Urinary bladder (tissue), 4 donors: Measurements from ENCODE around the gene TXNDC11. TPM values are rescaled to one million over a fixed set of nuclear protein-coding genes. Genes with fewer than 3 reads are reported as not detected.
"Not testable (repeated sequence)": the region's sequence is repeated elsewhere in the genome, so short reads cannot be mapped to it uniquely, and the experiment has no call there.

Experiments
- DNase-seq: peaks from one replicate; pipeline ENCODE4 v3.0.0-alpha.2; 2015; ENCODE audit errors: extremely low spot score
- H3K27ac ChIP-seq: one replicate; pipeline ENCODE4 v1.5.1; 2013; ENCODE audit warnings: low read depth, mild to moderate bottlenecking, moderate library complexity
- H3K36me3 ChIP-seq: one replicate; pipeline ENCODE4 v1.6.1; 2013; ENCODE audit warnings: mild to moderate bottlenecking, moderate library complexity; ENCODE audit not compliant: insufficient read depth
- H3K4me1 ChIP-seq: one replicate; pipeline ENCODE4 v1.6.1; 2013; ENCODE audit warnings: mild to moderate bottlenecking, moderate library complexity; ENCODE audit not compliant: insufficient read depth
- H3K4me3 ChIP-seq: one replicate; pipeline ENCODE4 v1.5.1; 2013; ENCODE audit warnings: low read depth, low read length
- WGBS: extraction: QIAGEN DNeasy Blood & Tissue Kit; methylation state at CpG from one replicate; pipeline ENCODE4 v1.1.7; 2013; 5-methylcytosine and 5-hydroxymethylcytosine counted together
- polyA plus RNA-seq: library from polyadenylated mRNA; stranded (reverse); fragments of 200-250 nt; gene quantifications from one replicate; pipeline ENCODE4 v1.2.3, GENCODE V29; 2013
- total RNA-seq: library from RNA; depleted of rRNA; stranded (reverse); fragments of >200 nt; gene quantifications from one replicate; pipeline ENCODE4 v1.2.3, GENCODE V29; 2014
- donor health status: healthy with polysubstance abuse.
- donor health status: healthy.

TXNDC11 gene, protein sequence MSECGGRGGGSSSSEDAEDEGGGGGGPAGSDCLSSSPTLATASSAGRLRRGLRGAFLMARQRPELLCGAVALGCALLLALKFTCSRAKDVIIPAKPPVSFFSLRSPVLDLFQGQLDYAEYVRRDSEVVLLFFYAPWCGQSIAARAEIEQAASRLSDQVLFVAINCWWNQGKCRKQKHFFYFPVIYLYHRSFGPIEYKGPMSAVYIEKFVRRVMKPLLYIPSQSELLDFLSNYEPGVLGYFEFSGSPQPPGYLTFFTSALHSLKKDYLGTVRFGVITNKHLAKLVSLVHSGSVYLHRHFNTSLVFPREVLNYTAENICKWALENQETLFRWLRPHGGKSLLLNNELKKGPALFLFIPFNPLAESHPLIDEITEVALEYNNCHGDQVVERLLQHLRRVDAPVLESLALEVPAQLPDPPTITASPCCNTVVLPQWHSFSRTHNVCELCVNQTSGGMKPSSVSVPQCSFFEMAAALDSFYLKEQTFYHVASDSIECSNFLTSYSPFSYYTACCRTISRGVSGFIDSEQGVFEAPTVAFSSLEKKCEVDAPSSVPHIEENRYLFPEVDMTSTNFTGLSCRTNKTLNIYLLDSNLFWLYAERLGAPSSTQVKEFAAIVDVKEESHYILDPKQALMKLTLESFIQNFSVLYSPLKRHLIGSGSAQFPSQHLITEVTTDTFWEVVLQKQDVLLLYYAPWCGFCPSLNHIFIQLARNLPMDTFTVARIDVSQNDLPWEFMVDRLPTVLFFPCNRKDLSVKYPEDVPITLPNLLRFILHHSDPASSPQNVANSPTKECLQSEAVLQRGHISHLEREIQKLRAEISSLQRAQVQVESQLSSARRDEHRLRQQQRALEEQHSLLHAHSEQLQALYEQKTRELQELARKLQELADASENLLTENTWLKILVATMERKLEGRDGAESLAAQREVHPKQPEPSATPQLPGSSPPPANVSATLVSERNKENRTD
- 22.7 TPM for total RNA-seq
- 39.1 TPM for polyA plus RNA-seq

DNA sequence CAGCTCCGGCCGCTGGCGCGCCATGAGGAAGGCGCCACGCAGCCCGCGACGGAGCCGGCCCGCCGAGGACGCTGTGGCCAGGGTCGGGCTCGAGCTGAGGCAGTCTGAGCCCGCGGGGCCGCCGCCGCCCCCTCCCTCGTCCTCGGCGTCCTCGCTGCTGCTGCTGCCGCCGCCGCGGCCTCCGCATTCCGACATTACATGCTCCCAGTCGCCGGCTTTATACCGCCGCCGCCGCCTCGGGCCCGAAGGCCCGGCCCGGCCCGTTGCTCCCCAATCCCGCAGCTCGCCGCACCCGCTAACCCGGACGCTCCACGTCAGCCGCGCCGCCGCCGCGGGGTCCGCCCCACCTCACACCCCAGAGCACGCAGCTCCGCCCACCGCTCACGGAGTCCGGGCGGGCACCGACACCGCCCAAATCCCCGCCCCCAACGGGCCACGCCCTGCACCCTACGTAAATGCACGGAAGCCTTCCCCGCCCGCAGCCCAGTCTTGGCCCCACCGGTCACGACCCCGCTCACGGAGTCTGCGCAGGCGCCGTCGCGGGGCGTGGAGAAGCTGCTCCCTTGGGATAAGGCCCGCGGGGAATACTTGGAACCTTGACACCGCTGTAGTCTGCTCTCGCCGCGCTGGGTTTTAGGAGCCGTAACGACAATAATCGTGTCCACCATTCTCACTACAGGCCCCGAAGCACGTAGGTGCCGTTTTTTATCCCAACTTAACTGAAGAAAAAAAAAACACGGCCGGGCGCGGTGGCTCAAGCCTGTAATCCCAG is at the start of gene TXNDC11:
Gene TXNDC11, minus strand, starts transcription at position 322 of the 772 bp plus-strand sequence. Its CDS starts 127 bp downstream, at position 195.
- H3K36me3 ChIP-seq = peaks cover 1% of the 10 kb centered on the region
- under 1% methylated on average over 96 of the region's 96 CpGs for WGBS
- H3K4me1 ChIP-seq = peaks cover 3% of the 10 kb centered on the region
- peak; percentile 94 for DNase-seq
- H3K27ac ChIP-seq = peak within 1 kb of the TSS; percentile 95
- H3K4me3 ChIP-seq = peak within 1 kb of the TSS; percentile 95

GRCh38 chr16:11791144-11791828 is 48.6 kb upstream of the TXNDC11 start:
- 77% methylated on average over 8 of the region's 8 CpGs for WGBS
- H3K27ac ChIP-seq = no peak overlapping the region
- H3K4me1 ChIP-seq = peaks cover 6% of the 10 kb centered on the region
- no peak for DNase-seq
- H3K4me3 ChIP-seq = no peak overlapping the region
- no peaks in the 10 kb centered on the region for H3K36me3 ChIP-seq

DNA sequence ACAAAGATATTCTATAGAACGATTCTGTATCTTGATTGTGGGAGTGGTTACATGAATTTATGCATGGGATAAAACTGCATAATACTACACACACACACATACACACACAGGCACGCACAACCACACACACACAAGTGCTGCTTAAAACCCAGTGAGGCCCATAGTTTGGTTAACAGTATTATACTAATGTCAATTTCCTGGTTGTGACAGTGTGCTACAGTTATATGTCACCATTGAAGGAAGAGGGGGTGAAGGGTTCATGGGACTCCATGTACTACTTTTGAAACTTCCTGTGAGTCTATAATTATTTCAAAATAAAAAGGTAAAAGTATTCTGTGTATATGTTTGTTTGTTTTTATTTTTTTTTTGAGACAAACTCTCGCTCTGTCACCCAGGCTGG is 46.3 kb upstream of the TXNDC11 start:
- Histone ChIP-seq H3K36me3 (no peaks in the 10 kb centered on the region), H3K4me1 (peaks cover 4% of the 10 kb centered on the region), H3K27ac (no peak overlapping the region), H3K4me3 (no peak overlapping the region)
- WGBS = 89% methylated on average over 3 of the region's 3 CpGs
- DNase-seq = no peak

- WGBS = 94% methylated on average over 13 of the region's 13 CpGs
- H3K4me3 ChIP-seq, H3K36me3 ChIP-seq, DNase-seq, H3K27ac ChIP-seq, H3K4me1 ChIP-seq: not testable (repeated sequence)
Measured at GRCh38 chr16:11784980-11785599, 42.4 kb upstream of the TXNDC11 start.

DNA sequence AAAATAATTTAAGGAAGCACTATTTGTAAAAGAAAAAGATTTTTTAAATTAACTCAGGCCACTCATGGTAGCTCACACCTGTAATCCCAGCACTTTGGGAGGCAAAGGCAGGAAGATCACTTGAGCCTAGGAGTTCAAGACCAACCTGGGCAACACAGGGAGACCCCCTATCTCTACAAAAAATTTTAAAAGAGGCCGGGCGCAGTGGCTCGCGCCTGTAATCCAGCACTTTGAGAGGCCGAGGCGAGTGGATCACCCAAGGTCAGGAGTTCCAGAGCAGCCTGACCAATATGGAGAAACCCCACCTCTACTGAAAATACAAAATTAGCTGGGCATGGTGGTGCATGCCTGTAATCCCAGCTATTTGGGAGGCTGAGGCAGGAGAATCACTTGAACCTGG is 41.7 kb upstream of the TXNDC11 start:
- not testable (repeated sequence) for H3K27ac ChIP-seq, H3K36me3 ChIP-seq, H3K4me3 ChIP-seq, H3K4me1 ChIP-seq, DNase-seq
- WGBS = 96% methylated on average over 6 of the region's 6 CpGs

DNA sequence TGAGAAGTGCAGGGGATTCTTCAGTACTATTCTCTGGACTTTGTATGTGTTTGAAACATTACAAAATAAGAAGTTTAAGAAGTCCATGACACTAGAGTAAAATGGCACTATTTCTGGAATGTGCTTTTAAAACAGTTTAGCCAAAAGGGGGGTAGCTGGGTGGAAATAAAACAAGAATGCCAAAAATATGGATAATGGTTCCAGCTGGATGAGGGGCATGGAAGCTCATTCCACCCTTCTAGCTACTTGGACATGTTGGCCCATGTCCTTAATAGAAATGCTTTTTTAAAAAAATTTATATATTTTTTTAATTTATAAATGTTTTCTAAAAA is 41.3 kb upstream of the TXNDC11 start:
- DNase-seq = no peak
- Histone ChIP-seq H3K36me3 (no peaks in the 10 kb centered on the region), H3K27ac (peak overlapping the region; percentile 44), H3K4me1 (no peaks in the 10 kb centered on the region), H3K4me3 (no peak overlapping the region)

GRCh38 chr16:11783319-11784037 is 40.8 kb upstream of the TXNDC11 start:
- H3K4me1 ChIP-seq = no peaks in the 10 kb centered on the region
- WGBS = 10% methylated on average over 5 of the region's 5 CpGs
- no peak for DNase-seq

GRCh38 chr16:11781773-11782172 is 39.1 kb upstream of the TXNDC11 start:
- DNase-seq = no peak
- Histone ChIP-seq H3K27ac (no peak overlapping the region), H3K4me3 (no peak overlapping the region), H3K4me1 (no peaks in the 10 kb centered on the region), H3K36me3 (no peaks in the 10 kb centered on the region)
- 50% methylated on average over 5 of the region's 5 CpGs for WGBS

More at GRCh38 chr16:11783319-11784037, 40.8 kb upstream of the TXNDC11 start:
- H3K27ac ChIP-seq = peak overlapping the region; percentile 44
- H3K36me3 ChIP-seq = no peaks in the 10 kb centered on the region
- no peak overlapping the region for H3K4me3 ChIP-seq

DNA sequence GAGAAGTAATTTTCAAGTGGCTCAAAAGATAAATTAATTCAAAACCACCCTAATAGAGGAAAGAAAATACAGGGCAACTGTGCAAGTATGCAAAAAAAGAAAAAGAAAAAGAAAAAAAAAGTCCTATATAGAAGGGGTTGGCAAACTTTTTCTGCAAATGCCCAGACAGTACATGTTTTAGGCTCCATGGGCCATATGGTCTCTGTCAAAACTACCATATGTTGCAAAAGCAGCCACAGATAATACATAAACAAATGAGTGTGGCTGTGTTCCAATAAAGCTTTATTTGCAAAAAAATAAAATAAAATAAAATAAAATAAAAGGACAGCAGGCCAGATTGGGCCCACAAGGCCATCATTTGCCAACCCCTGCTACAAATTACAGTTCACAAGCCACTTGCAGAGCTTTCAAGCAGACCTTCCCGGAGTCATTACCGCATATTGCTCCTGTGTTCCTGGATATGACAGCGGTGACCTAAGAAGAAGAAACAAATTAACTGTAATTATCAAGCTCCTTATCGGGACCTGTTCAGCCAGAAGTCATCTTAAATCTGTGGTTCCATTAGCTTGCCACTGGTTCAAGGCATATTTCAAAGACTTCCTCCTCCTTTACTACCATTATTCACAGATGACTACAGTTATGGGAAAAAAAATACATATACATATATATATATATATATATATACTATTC is 38.5 kb upstream of the TXNDC11 start:
- DNase-seq = no peak
- 77% methylated on average over 4 of the region's 4 CpGs for WGBS
- H3K4me1 ChIP-seq = no peaks in the 10 kb centered on the region
- H3K27ac ChIP-seq = no peak overlapping the region
- no peak overlapping the region for H3K4me3 ChIP-seq
- no peaks in the 10 kb centered on the region for H3K36me3 ChIP-seq

- DNase-seq = no peak
- H3K36me3 ChIP-seq = no peaks in the 10 kb centered on the region
- 97% methylated on average over 7 of the region's 7 CpGs for WGBS
Measured at GRCh38 chr16:11779074-11779473, 36.4 kb upstream of the TXNDC11 start.

DNA sequence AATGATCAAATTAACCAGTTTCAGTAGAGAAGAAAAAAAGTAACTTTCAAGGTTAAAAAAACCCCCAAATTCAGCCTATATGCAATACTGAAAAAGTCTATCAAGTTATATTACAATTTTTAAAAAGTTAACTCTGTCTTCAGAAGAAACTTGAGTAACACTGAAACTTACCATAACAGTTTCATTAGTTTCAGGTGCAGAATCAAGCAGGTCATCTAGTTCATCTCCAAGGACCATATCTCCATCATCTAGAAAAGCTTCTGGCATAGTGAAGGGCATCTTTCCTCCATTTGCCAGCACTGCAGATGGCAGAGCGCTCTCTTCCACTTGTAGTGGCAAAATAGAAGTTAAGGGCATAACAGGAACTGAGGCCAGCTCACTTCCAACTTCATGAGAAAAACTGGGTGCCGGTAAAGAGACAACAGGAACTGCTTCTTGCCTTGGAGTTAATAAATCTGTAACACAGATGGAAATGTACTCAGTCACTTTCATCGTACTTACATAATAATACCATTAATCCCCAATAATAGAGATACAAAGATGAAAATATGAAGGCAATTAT is 31.5 kb upstream of the TXNDC11 start:
- no peaks in the 10 kb centered on the region for H3K4me1 ChIP-seq
- WGBS = 92% methylated on average over 3 of the region's 3 CpGs
- no peak for DNase-seq
- H3K27ac ChIP-seq = no peak overlapping the region
- H3K36me3 ChIP-seq = peaks cover 5% of the 10 kb centered on the region
- no peak overlapping the region for H3K4me3 ChIP-seq

More at GRCh38 chr16:11779074-11779473, 36.4 kb upstream of the TXNDC11 start:
- Histone ChIP-seq H3K4me3 (no peak overlapping the region), H3K27ac (no peak overlapping the region), H3K4me1 (no peaks in the 10 kb centered on the region)
